Peyer's patch (tissue), 4 donors: ENCODE results near the gene ZNF787.

ENCODE experiments used
- CTCF ChIP-seq, 6 experiments: fragments of 450-650 bp in 4 of 6; fragments of 200-600 bp in 2 of 6; sonication (generic) in 1 of 6; IDR thresholded peaks; one replicate each; pipeline ENCODE4 v1.5.1; 2017 to 2019; ENCODE audit warnings: antibody characterized with exemption in 6 of 6, mild to moderate bottlenecking in 3 of 6, moderate library complexity in 1 of 6
- POLR2A ChIP-seq, 2 donors: fragments of 450-650 bp; IDR thresholded peaks; one replicate each; pipeline ENCODE4 v1.5.1; 2017; ENCODE audit warnings: antibody characterized with exemption in 2 of 2, mild to moderate bottlenecking in 2 of 2, moderate library complexity in 2 of 2

- TF ChIP-seq POLR2A (IDR thresholded peaks at IDR 0.05) (no peak), CTCF (IDR thresholded peaks at IDR 0.05) (no peak)
Measured at GRCh38 chr19:56107626-56108351, 13.3 kb downstream of the ZNF787 start.
